Activated CD8-positive, alpha-beta memory T cell treated with anti-CD3 and anti-CD28 coated beads, Interleukin-2, amount 10 ng/mL, durations not matched to agents 7 days and 5 days (primary cell): ENCODE results near the gene MFSD6. TPM values are rescaled to one million over a fixed set of nuclear protein-coding genes. Genes with fewer than 3 reads are reported as not detected.

Experiments
- ATAC-seq: fragments of 150-1000 bp; cut with Tn5 transposase; one replicate; pipeline ENCODE4 v1.10.0; 2021; ENCODE audit warnings: moderate library complexity
- CTCF ChIA-PET: fragments of 350-600 bp; sonication (Branson Sonifier 250); formaldehyde crosslinking; loops from one replicate; lab custom pipeline; 2021; ENCODE audit warnings: antibody characterized with exemption; lab: Charles Lee
- DNase-seq: peaks from one replicate; pipeline ENCODE4 v3.0.0-alpha.2; 2020
- H3K27ac Mint-ChIP-seq: one replicate; pipeline ENCODE4 v1.8.0; 2021; ENCODE audit warnings: mild to moderate bottlenecking, mixed read lengths
- H3K27me3 Mint-ChIP-seq: one replicate; pipeline ENCODE4 v1.8.0; 2021; ENCODE audit warnings: mixed read lengths
- H3K36me3 Mint-ChIP-seq: one replicate; pipeline ENCODE4 v1.8.0; 2021; ENCODE audit warnings: mild to moderate bottlenecking, mixed read lengths
- H3K4me1 Mint-ChIP-seq: one replicate; pipeline ENCODE4 v1.8.0; 2021; ENCODE audit warnings: mixed read lengths
- H3K4me3 Mint-ChIP-seq: one replicate; pipeline ENCODE4 v1.8.0; 2021; ENCODE audit warnings: mild to moderate bottlenecking, moderate library complexity, mixed read lengths
- H3K9me3 Mint-ChIP-seq: one replicate; pipeline ENCODE4 v1.8.0; 2022; ENCODE audit warnings: low read depth, mixed read lengths
- total RNA-seq, 2 experiments: library from RNA; stranded (reverse); gene quantifications; one replicate each; pipeline ENCODE4 v1.2.3, GENCODE V29; 2021

MFSD6 gene
- total RNA-seq, 2 experiments from 2014 or later = 53.1 to 56.4 TPM

DNA sequence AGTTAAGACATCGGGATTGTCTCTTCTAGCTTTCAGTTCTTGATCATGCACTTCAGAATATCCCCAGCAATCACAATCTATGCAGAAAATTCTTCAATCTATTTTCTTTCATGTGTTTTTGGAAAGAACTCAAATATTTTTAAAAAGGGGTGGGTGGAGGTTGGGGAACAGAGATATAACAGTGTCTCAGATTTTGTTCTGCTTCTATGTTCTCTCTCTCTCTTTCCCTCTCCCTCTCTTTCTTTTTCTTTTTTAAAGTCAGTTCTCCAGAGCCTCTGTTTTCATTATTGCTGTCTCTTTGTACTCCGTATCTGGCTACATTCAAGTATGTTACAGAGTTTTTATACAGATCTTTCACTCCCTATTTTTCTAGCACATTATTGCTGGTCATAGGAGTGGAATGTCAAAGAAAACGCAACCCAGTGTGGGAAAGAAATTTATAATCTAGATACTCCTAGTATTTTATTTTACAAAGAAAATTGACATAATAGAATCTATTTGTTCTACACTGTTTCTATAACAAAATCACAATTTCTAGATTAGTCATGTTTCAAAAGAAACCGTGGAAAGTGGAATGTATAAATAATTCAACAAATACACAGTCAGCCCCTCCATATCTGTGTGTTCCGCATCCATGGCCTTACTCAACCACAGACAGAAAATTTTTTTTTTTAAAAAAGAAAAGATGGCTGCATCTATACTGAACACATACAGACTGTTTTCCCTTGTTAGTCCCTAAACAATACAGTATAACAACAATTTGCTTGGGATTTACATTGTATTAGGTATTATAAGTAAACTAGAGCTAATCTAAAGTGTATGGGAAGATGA, 137.6 kb downstream of the MFSD6 start:
- H3K27me3 Mint-ChIP-seq = no peaks in the 10 kb centered on the region
- no peak overlapping the region for H3K4me3 Mint-ChIP-seq
- peaks cover 20% of the 10 kb centered on the region for H3K9me3 Mint-ChIP-seq
- DNase-seq (no peak), ATAC-seq (no peak)
- H3K36me3 Mint-ChIP-seq = peaks cover 35% of the 10 kb centered on the region
- H3K27ac Mint-ChIP-seq = no peak overlapping the region
- H3K4me1 Mint-ChIP-seq = no peaks in the 10 kb centered on the region
- CTCF ChIA-PET = no interaction called here

DNA sequence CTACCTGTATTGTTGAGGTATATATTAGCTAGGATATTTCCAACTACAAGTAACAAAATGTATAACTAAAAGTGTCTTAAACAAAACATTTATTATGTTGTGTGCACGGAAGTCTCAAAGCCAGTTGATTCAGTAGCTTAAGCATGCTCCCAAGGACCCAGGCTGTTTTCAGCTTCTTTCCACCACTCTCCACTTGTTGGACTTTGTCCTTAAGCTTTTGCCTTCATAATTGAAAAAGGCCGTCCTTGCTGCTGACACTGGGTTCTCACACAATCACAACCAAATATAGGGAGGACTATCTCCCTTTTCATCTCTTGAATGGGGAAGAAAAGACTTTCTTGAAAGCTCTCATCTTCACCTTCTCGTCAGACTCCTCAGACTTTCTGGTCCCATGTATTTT, 138.6 kb downstream of the MFSD6 start:
- H3K9me3 Mint-ChIP-seq = peaks cover 13% of the 10 kb centered on the region
- H3K4me1 Mint-ChIP-seq = peaks cover 3% of the 10 kb centered on the region
- H3K27ac Mint-ChIP-seq = no peak overlapping the region
- DNase-seq = no peak
- peaks cover 26% of the 10 kb centered on the region for H3K36me3 Mint-ChIP-seq
- ATAC-seq = no peak
- no peak overlapping the region for H3K4me3 Mint-ChIP-seq
- CTCF ChIA-PET = no interaction called here
- no peaks in the 10 kb centered on the region for H3K27me3 Mint-ChIP-seq

DNA sequence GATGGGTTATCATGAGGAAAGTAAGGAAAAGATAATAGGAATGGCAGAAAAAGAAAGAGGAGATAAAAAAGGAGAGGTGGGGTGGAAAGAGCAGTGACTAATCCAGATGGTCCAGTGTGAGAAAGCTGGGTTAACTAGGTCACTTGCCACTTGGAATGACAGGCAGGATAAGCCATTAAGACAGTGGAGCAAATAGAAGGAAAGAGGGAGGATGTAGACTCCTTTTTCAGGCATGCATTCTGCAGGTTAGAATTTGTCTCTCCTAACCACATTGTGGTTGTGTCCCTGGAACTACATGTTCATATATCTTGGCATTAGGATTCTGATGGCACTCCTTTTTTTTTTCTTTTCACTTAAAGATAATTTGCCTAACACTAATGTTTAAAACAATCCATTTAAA, 139.7 kb downstream of the MFSD6 start:
- ATAC-seq (no peak), DNase-seq (no peak)
- Mint-ChIP-seq H3K27ac (no peak overlapping the region), H3K4me3 (no peak overlapping the region), H3K36me3 (peaks cover 19% of the 10 kb centered on the region), H3K27me3 (no peaks in the 10 kb centered on the region), H3K9me3 (peaks cover 4% of the 10 kb centered on the region), H3K4me1 (peaks cover 10% of the 10 kb centered on the region)
- CTCF ChIA-PET = no interaction called here

DNA sequence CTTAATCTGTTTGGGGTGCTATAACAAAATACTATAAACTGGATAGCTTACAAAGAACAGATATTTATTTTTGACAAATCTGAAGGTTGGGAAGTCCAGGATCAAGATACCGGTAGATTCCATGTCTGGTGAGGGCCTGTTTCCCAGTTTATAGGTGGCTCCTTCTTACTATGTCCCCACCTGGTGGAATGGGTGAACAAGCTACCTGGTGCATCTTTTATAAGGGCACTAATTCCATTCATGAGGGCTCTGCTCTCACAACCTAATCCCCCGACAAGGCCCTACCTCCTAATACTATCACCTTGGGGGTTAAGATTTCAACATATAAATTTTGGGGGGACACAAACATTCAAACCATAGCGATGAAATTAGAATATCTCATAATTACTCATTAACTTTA, 142.0 kb downstream of the MFSD6 start:
- Mint-ChIP-seq H3K4me3 (no peak overlapping the region), H3K27me3 (no peaks in the 10 kb centered on the region), H3K9me3 (peaks cover 2% of the 10 kb centered on the region), H3K27ac (no peak overlapping the region), H3K36me3 (peaks cover 17% of the 10 kb centered on the region), H3K4me1 (peaks cover 10% of the 10 kb centered on the region)
- DNase-seq (no peak), ATAC-seq (no peak)
- CTCF ChIA-PET = no interaction called here

Other genes starting within 250 kb of the MFSD6 start
- 10 to 100 TPM; 17.2 to 18.7 TPM for gene HIBCH, start 88.5 kb upstream of the MFSD6 start, total RNA-seq
- gene INPP1, start 64.8 kb upstream of the MFSD6 start, total RNA-seq = 10 to 100 TPM; 13.7 to 18.9 TPM
- gene NEMP2, start 126.4 kb downstream of the MFSD6 start, total RNA-seq = 10 to 100 TPM; 12.9 to 17.4 TPM
- gene NAB1, start 240.7 kb downstream of the MFSD6 start, total RNA-seq = 10 to 100 TPM; 36.8 to 38.4 TPM